Gastroesophageal sphincter (tissue), 3 donors: ENCODE data around the gene IRX2.

Experiments used
- EP300 ChIP-seq: sonication (generic); formaldehyde crosslinking; IDR thresholded peaks from one replicate; pipeline ENCODE4 v1.6.1; 2017; ENCODE audit warnings: antibody characterized with exemption, mild to moderate bottlenecking
- POLR2A ChIP-seq, 2 donors: fragments of 450-650 bp; IDR thresholded peaks; one replicate each; pipeline ENCODE4 v1.6.1; 2017; ENCODE audit warnings: antibody characterized with exemption in 2 of 2, mild to moderate bottlenecking in 2 of 2, moderate library complexity in 1 of 2
- POLR2AphosphoS5 ChIP-seq: sonication (generic); formaldehyde crosslinking; IDR thresholded peaks from one replicate; pipeline ENCODE4 v1.6.1; 2017; ENCODE audit warnings: antibody characterized with exemption
- TF ChIP-seq, protein P1 (sequence below), 4 experiments: fragments of 200-600 bp in 2 of 4; fragments of 450-650 bp in 2 of 4; sonication (generic) in 1 of 4; IDR thresholded peaks; one replicate each; pipeline ENCODE4 v1.5.1; 2017 to 2019; ENCODE audit warnings: antibody characterized with exemption in 4 of 4, mild to moderate bottlenecking in 2 of 4, moderate library complexity in 2 of 4

- TF ChIP-seq, protein P1, sequence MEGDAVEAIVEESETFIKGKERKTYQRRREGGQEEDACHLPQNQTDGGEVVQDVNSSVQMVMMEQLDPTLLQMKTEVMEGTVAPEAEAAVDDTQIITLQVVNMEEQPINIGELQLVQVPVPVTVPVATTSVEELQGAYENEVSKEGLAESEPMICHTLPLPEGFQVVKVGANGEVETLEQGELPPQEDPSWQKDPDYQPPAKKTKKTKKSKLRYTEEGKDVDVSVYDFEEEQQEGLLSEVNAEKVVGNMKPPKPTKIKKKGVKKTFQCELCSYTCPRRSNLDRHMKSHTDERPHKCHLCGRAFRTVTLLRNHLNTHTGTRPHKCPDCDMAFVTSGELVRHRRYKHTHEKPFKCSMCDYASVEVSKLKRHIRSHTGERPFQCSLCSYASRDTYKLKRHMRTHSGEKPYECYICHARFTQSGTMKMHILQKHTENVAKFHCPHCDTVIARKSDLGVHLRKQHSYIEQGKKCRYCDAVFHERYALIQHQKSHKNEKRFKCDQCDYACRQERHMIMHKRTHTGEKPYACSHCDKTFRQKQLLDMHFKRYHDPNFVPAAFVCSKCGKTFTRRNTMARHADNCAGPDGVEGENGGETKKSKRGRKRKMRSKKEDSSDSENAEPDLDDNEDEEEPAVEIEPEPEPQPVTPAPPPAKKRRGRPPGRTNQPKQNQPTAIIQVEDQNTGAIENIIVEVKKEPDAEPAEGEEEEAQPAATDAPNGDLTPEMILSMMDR (IDR thresholded peaks at IDR 0.05): no peak
- TF ChIP-seq POLR2AphosphoS5: no peak
- no peak for TF ChIP-seq POLR2A (IDR thresholded peaks at IDR 0.05)
- TF ChIP-seq EP300: no peak
Measured at GRCh38 chr5:2699231-2699630, 52.2 kb downstream of the IRX2 start.
